IMR-90 (cell line): ENCODE measurements around the gene NTNG2. TPM values are rescaled to one million over a fixed set of nuclear protein-coding genes. Genes with fewer than 3 reads are reported as not detected.

ENCODE experiments used
- ATAC-seq: fragments of 200-7000 bp; cut with Tn5 transposase; 2 replicates; pipeline ENCODE4 v1.9.1; 2020; ENCODE audit warnings: low read depth, mild to moderate bottlenecking, moderate library complexity
- BruUV-seq: library from RNA; stranded (reverse); fragments of 400-500 nt; replicated peaks from 2 replicates; lab custom pipeline; 2021; lab: Mats Ljungman, UMichigan
- CTCF ChIA-PET: fragments of 300-600 bp; formaldehyde crosslinking; extraction: SDS; loops from one replicate; lab custom pipeline; 2021; ENCODE audit warnings: antibody characterized with exemption; lab: Yijun Ruan, JAX
- POLR2A ChIA-PET: fragments of 300-600 bp; sonication (Branson Sonifier 250); formaldehyde crosslinking; loops from one replicate; lab custom pipeline; 2022; ENCODE audit warnings: antibody characterized with exemption; ENCODE audit not compliant: unreplicated experiment; lab: Charles Lee
- DNase-seq: peaks from one replicate; pipeline ENCODE4 v3.0.0; 2013
- H2AFZ ChIP-seq: replicated peaks from 2 replicates; pipeline ENCODE3; 2013; ENCODE audit warnings: low read length, mild to moderate bottlenecking; ENCODE audit not compliant: poor library complexity
- H2AK5ac ChIP-seq: 2 replicates; pipeline ENCODE4 v1.6.1; 2013; ENCODE audit warnings: low read depth, low read length, inconsistent platforms
- H2AK9ac ChIP-seq: replicated peaks from 2 replicates; pipeline ENCODE3; 2013; ENCODE audit warnings: mild to moderate bottlenecking, low read depth, low read length, moderate library complexity; ENCODE audit not compliant: poor library complexity
- H2BK120ac ChIP-seq: 2 replicates; pipeline ENCODE4 v1.6.1; 2013; ENCODE audit warnings: low read depth, low read length, inconsistent platforms
- H2BK15ac ChIP-seq: 3 replicates; pipeline ENCODE4 v1.6.1; 2013; ENCODE audit warnings: low read depth, low read length, inconsistent platforms
- H2BK20ac ChIP-seq: 2 replicates; pipeline ENCODE4 v1.6.1; 2013; ENCODE audit warnings: low read depth, mild to moderate bottlenecking, inconsistent platforms, low read length, moderate library complexity
- H2BK5ac ChIP-seq: 2 replicates; pipeline ENCODE4 v1.6.1; 2013; ENCODE audit warnings: mild to moderate bottlenecking, low read depth, low read length, inconsistent platforms; ENCODE audit not compliant: poor library complexity, severe bottlenecking
- H3K14ac ChIP-seq: replicated peaks from 2 replicates; pipeline ENCODE4 v1.6.1; 2013; ENCODE audit warnings: low read depth, low read length, inconsistent platforms
- H3K18ac ChIP-seq: 2 replicates; pipeline ENCODE4 v1.6.1; 2013; ENCODE audit warnings: low read depth, low read length, control low read depth
- H3K23ac ChIP-seq: 2 replicates; pipeline ENCODE4 v1.6.1; 2013; ENCODE audit warnings: low read depth, low read length, inconsistent platforms
- H3K27ac ChIP-seq: 2 replicates; pipeline ENCODE4 v1.5.1; 2013; ENCODE audit warnings: mild to moderate bottlenecking, control low read depth, low read length; ENCODE audit not compliant: insufficient read depth
- H3K27me3 ChIP-seq: 2 replicates; pipeline ENCODE4 v1.6.1; 2013; ENCODE audit warnings: low read length; ENCODE audit not compliant: control insufficient read depth, insufficient read depth
- H3K36me3 ChIP-seq: 2 replicates; pipeline ENCODE4 v1.6.1; 2013; ENCODE audit warnings: low read length, mixed read lengths; ENCODE audit not compliant: control insufficient read depth, insufficient read depth
- H3K4ac ChIP-seq: 2 replicates; pipeline ENCODE4 v1.6.1; 2013; ENCODE audit warnings: low read depth, low read length, inconsistent platforms
- H3K4me1 ChIP-seq: 2 replicates; pipeline ENCODE4 v1.6.1; 2013; ENCODE audit warnings: low read length, mixed read lengths; ENCODE audit not compliant: control insufficient read depth, insufficient read depth
- H3K4me2 ChIP-seq: 2 replicates; pipeline ENCODE4 v1.6.1; 2013; ENCODE audit warnings: low read depth, mild to moderate bottlenecking, control low read depth, low read length, moderate library complexity
- H3K4me3 ChIP-seq: 2 replicates; pipeline ENCODE4 v1.5.1; 2013; ENCODE audit warnings: low read depth, mild to moderate bottlenecking, control low read depth, low read length, moderate library complexity; ENCODE audit not compliant: insufficient read depth
- H3K56ac ChIP-seq: 2 replicates; pipeline ENCODE4 v1.6.1; 2013; ENCODE audit warnings: low read length, inconsistent platforms; ENCODE audit not compliant: insufficient read depth; ENCODE audit errors: extremely low read depth
- H3K79me1 ChIP-seq, 2 experiments: 2 replicates each; pipeline ENCODE4 v1.6.1; 2013; ENCODE audit warnings: low read length in 2 of 2, inconsistent platforms in 1 of 2, low read depth in 1 of 2
- H3K9ac ChIP-seq: 2 replicates; pipeline ENCODE4 v1.6.1; 2013; ENCODE audit warnings: low read depth, low read length, control low read depth
- H3K9me1 ChIP-seq: 2 replicates; pipeline ENCODE4 v1.6.1; 2013; ENCODE audit warnings: low read length, inconsistent platforms; ENCODE audit not compliant: insufficient read depth
- H3K9me3 ChIP-seq: 2 replicates; pipeline ENCODE4 v1.6.1; 2013; ENCODE audit warnings: low read length; ENCODE audit not compliant: control insufficient read depth, insufficient read depth
- H4K20me1 ChIP-seq: 2 replicates; pipeline ENCODE4 v1.6.1; 2013; ENCODE audit warnings: low read length, inconsistent platforms; ENCODE audit not compliant: insufficient read depth
- H4K5ac ChIP-seq: 2 replicates; pipeline ENCODE4 v1.6.1; 2013; ENCODE audit warnings: mild to moderate bottlenecking, low read depth, low read length, control low read depth
- H4K8ac ChIP-seq, 2 experiments: 2 replicates each; pipeline ENCODE4 v1.6.1; 2013; ENCODE audit warnings: low read depth in 2 of 2, low read length in 2 of 2, control low read depth in 1 of 2, inconsistent platforms in 1 of 2
- H4K91ac ChIP-seq: 2 replicates; pipeline ENCODE4 v1.6.1; 2013; ENCODE audit warnings: low read depth, low read length, inconsistent platforms; ENCODE audit not compliant: insufficient read depth
- WGBS, 2 experiments: methylation state at CpG; one replicate each; pipeline versions ENCODE4 v1.1.5 to v1.1.7; 2013; ENCODE audit warnings: missing lambda C conversion rate in 2 of 2; ENCODE audit not compliant: insufficient read length in 1 of 2; ENCODE audit errors: extremely low coverage in 2 of 2; 5-methylcytosine and 5-hydroxymethylcytosine counted together
- dilution Hi-C: fragments of 300-500 bp; cut with HindIII; formaldehyde crosslinking; loops from one replicate; pipeline ENCODE4 v1.14.3; 2018; ENCODE audit warnings: low sequenced_read_pairs; ENCODE audit not compliant: unreplicated experiment
- in situ Hi-C: fragments of 300-500 bp; cut with MboI; formaldehyde crosslinking; loops from 3 replicates; pipeline ENCODE4 v1.14.3; 2019; ENCODE audit warnings: low sequenced_read_pairs, inconsistent platforms, mixed read lengths
- intact Hi-C: fragments of 100-400 bp; cut with micrococcal nuclease; formaldehyde crosslinking; loops from 2 replicates; pipeline ENCODE4 v1.10.0; 2022
- polyA plus RNA-seq, 3 experiments: library from polyadenylated mRNA; depleted of rRNA; stranded (reverse); fragments of >200 nt; gene quantifications; 2 replicates each; pipeline ENCODE4 v1.2.3, GENCODE V29; 2012; ENCODE audit warnings: low replicate concordance in 1 of 3
- total RNA-seq: library from RNA; depleted of rRNA; stranded (reverse); fragments of >200 nt; gene quantifications from 2 replicates; pipeline ENCODE4 v1.2.3, GENCODE V29; 2012
- TF ChIP-seq, protein P1 (sequence below): fragments of 150-350 bp; IDR thresholded peaks from 2 replicates; pipeline ENCODE4 v1.6.1; 2017; ENCODE audit warnings: mild to moderate bottlenecking, antibody characterized with exemption, low read length, low read depth

Gene NTNG2
- total and polyA plus RNA-seq, 2 of the 4 experiments (the other 2 are of a cell fraction): 0.54 to 0.84 TPM

DNA sequence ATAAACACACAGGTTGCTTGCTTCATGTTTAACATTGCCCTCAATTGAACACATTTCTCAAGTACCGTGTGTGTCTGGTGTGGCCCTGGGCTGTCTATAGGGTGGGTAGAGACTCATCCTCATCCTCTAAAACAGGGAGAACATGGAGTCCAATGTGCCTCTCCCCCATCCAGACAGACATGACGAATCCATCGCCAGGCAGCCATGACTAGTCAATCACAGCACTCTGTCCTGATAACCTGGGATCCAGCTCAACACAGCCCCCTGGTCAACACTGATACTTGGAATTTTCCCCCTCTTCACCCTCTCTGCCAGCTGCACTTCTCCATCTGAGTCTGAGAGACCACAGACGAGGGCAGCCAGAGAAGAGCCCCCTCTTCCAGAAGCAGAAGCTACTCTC, 10.7 kb upstream of the NTNG2 start:
- intact Hi-C loops: no loop called here
- no peak overlapping the region for H3K14ac ChIP-seq
- no peak overlapping the region for H3K23ac ChIP-seq
- H3K79me1 ChIP-seq: no peaks in the 10 kb centered on the region
- TF ChIP-seq, protein P1, sequence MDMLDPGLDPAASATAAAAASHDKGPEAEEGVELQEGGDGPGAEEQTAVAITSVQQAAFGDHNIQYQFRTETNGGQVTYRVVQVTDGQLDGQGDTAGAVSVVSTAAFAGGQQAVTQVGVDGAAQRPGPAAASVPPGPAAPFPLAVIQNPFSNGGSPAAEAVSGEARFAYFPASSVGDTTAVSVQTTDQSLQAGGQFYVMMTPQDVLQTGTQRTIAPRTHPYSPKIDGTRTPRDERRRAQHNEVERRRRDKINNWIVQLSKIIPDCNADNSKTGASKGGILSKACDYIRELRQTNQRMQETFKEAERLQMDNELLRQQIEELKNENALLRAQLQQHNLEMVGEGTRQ: no peak
- 46% methylated on average over 2 of the region's 4 CpGs; no CpG with 5 or more reads in 1 of the 2 experiments for WGBS, 2 experiments
- no peak overlapping the region for H3K56ac ChIP-seq
- H2AK9ac ChIP-seq: no peak overlapping the region
- H2BK120ac ChIP-seq: no peak overlapping the region
- H3K4me1 ChIP-seq: no peaks in the 10 kb centered on the region
- in situ Hi-C loops: no loop called here
- H2AFZ ChIP-seq: no peak overlapping the region
- no peaks in the 10 kb centered on the region for H3K9me1 ChIP-seq
- H2BK15ac ChIP-seq: no peak overlapping the region
- no peaks in the 10 kb centered on the region for H3K36me3 ChIP-seq
- DNase-seq (no peak), ATAC-seq (no peak)
- H3K4me3 ChIP-seq: no peak overlapping the region
- H4K20me1 ChIP-seq: no peaks in the 10 kb centered on the region; the same call in 1 of the 2 replicates
- H3K4ac ChIP-seq: no peak overlapping the region
- no peak overlapping the region for H2BK5ac ChIP-seq
- ChIA-PET CTCF (no interaction called here), POLR2A (no interaction called here)
- H3K18ac ChIP-seq: no peak overlapping the region
- no peak overlapping the region for H3K27ac ChIP-seq
- H3K27me3 ChIP-seq: peaks cover 93% of the 10 kb centered on the region
- BruUV-seq: no TSS peak
- no peak overlapping the region for H3K4me2 ChIP-seq
- H3K9ac ChIP-seq: no peak overlapping the region
- no peak overlapping the region for H2BK20ac ChIP-seq
- no peak overlapping the region for H4K5ac ChIP-seq
- dilution Hi-C loops: no loop called here
- no peak overlapping the region for H4K8ac ChIP-seq
- no peak overlapping the region for H2AK5ac ChIP-seq
- H3K9me3 ChIP-seq: no peaks in the 10 kb centered on the region
- H4K91ac ChIP-seq: no peak overlapping the region
